ENCODE data around the gene POLQ.
"Not testable (repeated sequence)": the region's sequence is repeated elsewhere in the genome, so short reads cannot be mapped to it uniquely, and the experiment has no call there.

POLQ gene

GRCh38 chr3:121515313-121515712 lies 30.5 kb downstream of the POLQ start:
- in situ Hi-C loops (cut with MboI; ENCODE audit: low sequenced_read_pairs): no loop called here

DNA sequence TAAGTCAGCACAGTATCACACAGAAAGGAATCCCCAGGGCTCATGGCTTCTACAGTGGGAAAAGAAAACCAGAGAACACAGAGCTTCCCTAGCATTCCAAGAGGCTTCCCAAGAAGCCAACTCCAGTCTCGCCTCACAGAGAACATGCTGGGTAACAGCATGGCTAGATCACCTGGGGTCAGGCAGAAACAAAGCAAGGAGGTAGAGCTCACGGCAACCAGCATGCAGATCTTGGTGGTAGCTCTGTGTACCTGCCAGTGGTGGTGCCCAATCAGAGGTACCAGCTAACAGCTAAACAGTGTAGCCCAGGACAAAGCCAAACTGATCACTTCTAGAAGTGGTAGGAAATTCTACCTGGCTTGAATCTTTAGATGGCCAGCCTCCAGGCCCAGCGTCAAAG lies 31.3 kb downstream of the POLQ start:
- in situ Hi-C loops (cut with MboI; ENCODE audit: low sequenced_read_pairs): no loop called here

- in situ Hi-C loops (cut with MboI; ENCODE audit: low sequenced_read_pairs): no loop called here
Observed at GRCh38 chr3:121508389-121508788, 37.4 kb downstream of the POLQ start.

GRCh38 chr3:121505256-121505655 lies 40.5 kb downstream of the POLQ start:
- in situ Hi-C loops (cut with MboI; ENCODE audit: low sequenced_read_pairs): no loop called here

DNA sequence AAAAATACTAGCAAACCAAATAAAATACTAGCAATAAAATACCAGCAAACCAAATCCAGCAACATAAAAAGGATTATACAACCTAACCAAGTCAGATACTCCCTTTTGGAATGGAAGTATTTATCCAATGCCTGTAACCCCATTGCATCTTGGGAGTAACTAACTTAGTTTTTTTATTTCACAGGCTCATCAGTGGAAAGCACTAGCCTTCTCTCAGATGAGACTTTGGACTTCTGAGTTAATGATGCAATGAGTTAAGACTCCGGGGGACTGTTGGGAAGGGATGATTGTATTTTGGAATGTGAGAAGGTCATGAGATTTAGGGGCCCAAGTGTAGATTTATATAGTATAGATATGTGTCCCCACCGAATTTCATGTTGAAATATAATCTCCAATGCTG lies 41.2 kb downstream of the POLQ start:
- in situ Hi-C loops (cut with MboI; ENCODE audit: low sequenced_read_pairs): no loop called here

- in situ Hi-C loops (cut with MboI; ENCODE audit: low sequenced_read_pairs): no loop called here
Observed at GRCh38 chr3:121496786-121497185, 49.0 kb downstream of the POLQ start.

- in situ Hi-C loops (cut with MboI; ENCODE audit: low sequenced_read_pairs): no loop called here
Observed at GRCh38 chr3:121493431-121493830, 52.4 kb downstream of the POLQ start.

DNA sequence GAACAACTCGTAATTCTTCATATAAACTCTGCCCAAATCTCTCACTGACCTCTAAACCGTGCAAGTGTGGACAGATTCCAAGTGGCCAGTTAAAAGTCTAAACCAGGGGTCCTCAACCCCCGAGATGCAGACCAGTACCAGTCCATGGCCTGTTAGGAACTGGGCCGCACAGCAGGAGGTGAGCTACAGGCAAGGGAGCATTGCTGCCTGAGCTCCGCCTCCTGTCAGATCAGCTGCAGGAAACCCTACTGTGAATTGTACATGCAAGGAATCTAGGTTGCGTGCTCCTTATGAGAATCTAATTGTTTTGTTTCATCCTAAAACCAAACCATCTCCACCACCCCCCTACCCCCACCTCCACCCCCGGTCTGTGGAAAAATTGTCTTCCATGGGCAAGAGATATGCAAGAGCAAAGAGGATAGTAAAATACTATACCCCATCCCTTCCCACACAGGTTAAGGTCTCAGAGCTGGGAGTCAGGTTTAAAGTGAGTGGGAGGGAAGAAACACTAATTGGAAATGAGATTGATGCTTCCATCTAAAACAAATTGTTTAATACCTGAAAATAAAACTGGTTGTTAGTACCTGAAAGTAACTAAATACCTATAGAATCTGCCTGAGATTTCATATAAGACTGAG lies 54.0 kb downstream of the POLQ start:
- in situ Hi-C loops (cut with MboI; ENCODE audit: low sequenced_read_pairs): no loop called here

GRCh38 chr3:121490161-121490560 lies 55.6 kb downstream of the POLQ start:
- in situ Hi-C loops (cut with MboI; ENCODE audit: low sequenced_read_pairs): no loop called here

DNA sequence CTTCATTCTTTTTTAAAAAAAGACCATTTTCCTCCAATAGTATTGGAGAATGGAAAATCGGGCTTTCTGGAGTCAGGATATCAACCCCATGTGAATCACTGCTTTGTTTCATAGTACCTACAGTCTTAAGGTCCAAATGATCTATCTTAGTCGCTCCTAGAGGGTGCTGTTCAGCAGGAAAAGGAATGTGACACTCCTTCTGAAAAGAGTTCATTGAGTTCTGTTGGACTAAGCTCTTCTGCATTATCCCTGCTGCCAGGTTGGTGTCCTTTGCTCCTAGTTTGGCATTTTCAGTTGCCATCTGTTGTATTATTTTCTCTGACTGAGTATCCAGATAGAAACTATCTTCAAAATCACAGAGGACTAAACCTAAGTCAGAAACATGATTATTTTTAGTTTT lies 57.2 kb downstream of the POLQ start:
- in situ Hi-C loops (cut with MboI; ENCODE audit: low sequenced_read_pairs): no loop called here

GRCh38 chr3:121483290-121483689 lies 62.5 kb downstream of the POLQ start:
- in situ Hi-C loops (cut with MboI; ENCODE audit: low sequenced_read_pairs): no loop called here

- in situ Hi-C loops (cut with MboI; ENCODE audit: low sequenced_read_pairs): no loop called here
Observed at GRCh38 chr3:121482660-121483059, 63.1 kb downstream of the POLQ start.

- in situ Hi-C loops (cut with MboI; ENCODE audit: low sequenced_read_pairs): no loop called here
Observed at GRCh38 chr3:121481106-121481880, 64.5 kb downstream of the POLQ start.

DNA sequence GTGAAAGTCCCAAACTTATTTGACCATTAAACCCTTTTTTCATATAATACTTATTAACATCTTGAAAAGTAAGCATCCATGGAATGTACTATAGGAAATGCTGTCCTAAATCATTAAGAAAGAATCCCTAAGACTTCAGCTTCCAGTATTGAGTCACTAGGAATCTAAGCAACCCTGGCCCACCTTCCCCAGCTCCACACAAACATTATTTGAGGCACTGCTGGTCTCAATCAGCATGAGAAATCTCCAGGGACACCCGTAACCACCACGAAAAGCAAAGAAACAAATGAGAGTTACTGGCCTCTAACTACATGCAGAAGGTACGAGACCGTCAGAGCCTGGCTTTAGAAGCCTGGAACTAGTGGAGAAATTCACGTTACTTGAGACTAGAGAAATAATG lies 68.2 kb downstream of the POLQ start:
- in situ Hi-C loops (cut with MboI; ENCODE audit: low sequenced_read_pairs): no loop called here

DNA sequence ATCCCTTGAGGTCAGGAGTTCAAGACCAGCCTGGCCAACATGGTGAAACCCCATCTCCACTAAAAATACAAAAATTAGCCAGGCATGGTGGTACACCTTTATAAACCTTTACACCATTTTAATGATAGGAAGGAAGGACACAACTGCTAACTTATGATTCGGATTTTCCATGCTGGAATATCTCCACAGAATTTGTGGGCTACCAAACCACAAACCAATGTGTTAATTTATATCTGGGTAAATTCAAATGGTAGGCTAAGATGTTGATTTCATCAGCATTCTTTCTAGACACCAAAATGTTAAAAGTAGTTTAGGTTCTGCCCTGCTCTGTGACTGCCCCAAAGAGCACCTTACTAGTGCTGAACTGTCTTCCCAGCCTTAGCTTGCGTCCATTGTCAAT lies 72.8 kb downstream of the POLQ start:
- in situ Hi-C loops (cut with MboI; ENCODE audit: low sequenced_read_pairs): no loop called here

DNA sequence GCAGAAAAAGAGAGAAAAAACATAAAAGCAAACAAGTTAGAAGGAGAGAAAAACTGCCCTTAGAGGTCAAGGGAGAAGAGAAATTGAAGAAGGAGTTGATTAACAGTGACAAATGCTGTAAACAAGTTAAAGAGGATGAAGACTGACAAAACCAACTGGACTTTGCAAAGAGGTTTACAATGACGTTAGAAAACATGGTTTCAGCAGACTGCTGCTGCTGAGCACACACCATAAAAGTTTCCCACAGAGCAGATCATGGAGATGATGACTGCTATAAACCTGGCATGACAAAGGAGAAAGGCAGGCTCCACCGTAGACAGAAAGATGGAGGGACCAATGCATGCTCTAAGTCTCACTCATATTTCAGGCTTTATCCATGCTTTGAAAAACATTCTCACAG lies 78.7 kb downstream of the POLQ start:
- in situ Hi-C loops (cut with MboI; ENCODE audit: low sequenced_read_pairs): no loop called here

- in situ Hi-C loops (cut with MboI; ENCODE audit: low sequenced_read_pairs): no loop called here
Observed at GRCh38 chr3:121463745-121464144, 82.0 kb downstream of the POLQ start.

- in situ Hi-C loops (cut with MboI; ENCODE audit: low sequenced_read_pairs): no loop called here
Observed at GRCh38 chr3:121462565-121462964, 83.2 kb downstream of the POLQ start.

GRCh38 chr3:121451752-121452151 lies 94.0 kb downstream of the POLQ start:
- in situ Hi-C loops (cut with MboI; ENCODE audit: low sequenced_read_pairs): not testable (repeated sequence)

GRCh38 chr3:121443456-121443855 lies 102.3 kb downstream of the POLQ start:
- in situ Hi-C loops (cut with MboI; ENCODE audit: low sequenced_read_pairs): no loop called here

DNA sequence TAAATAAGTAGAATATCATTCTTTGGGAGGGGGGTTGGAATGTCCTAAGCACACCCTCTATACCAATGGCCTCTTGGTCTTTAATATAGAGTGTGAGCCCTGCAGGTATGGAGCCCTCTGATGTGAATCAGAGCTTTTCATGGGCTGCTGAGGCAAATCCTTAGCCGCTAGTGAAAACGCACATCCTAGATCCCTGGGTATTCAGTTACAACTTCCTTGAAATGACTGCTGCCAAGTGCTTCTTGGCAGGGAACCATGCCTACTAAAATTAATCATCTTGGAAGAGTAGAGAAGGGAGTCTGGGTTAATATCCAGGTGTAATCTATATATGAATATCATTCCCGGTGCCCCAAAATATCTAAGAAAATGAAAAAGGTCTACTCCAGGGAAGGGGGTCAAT lies 109.1 kb downstream of the POLQ start:
- in situ Hi-C loops (cut with MboI; ENCODE audit: low sequenced_read_pairs): no loop called here

GRCh38 chr3:121436074-121436473 lies 109.7 kb downstream of the POLQ start:
- in situ Hi-C loops (cut with MboI; ENCODE audit: low sequenced_read_pairs): no loop called here

Data from HL-60/S4 treated with retinoic acid at 250 ng/mL for 4 days and 3 days (cell line).